GM12878 (cell line): ENCODE results near the gene LCORL. TPM values are rescaled to one million over a fixed set of nuclear protein-coding genes. Genes with fewer than 3 reads are reported as not detected.
"Not testable (repeated sequence)": the region's sequence is repeated elsewhere in the genome, so short reads cannot be mapped to it uniquely, and the experiment has no call there.

Experiments used
- ATAC-seq: fragments of 200-7000 bp; cut with Tn5 transposase; 3 replicates; pipeline ENCODE4 v1.9.1; 2020; ENCODE audit warnings: mild to moderate bottlenecking, moderate library complexity
- BruUV-seq: library from RNA; stranded (reverse); fragments of 400-500 nt; replicated peaks from 2 replicates; lab custom pipeline; 2021; lab: Mats Ljungman, UMichigan
- CTCF ChIA-PET: fragments of 300-600 bp; sonication (Branson Sonifier 250); formaldehyde crosslinking; extraction: SDS; loops from one replicate; lab custom pipeline; 2021; ENCODE audit warnings: inconsistent platforms; lab: Yijun Ruan, JAX
- POLR2A ChIA-PET: fragments of 350-600 bp; formaldehyde crosslinking; extraction: SDS; loops from one replicate; lab custom pipeline; 2021; ENCODE audit warnings: inconsistent platforms; lab: Charles Lee
- RAD21 ChIA-PET: fragments of 300-600 bp; sonication (Branson Sonifier 250); formaldehyde crosslinking; loops from one replicate; lab custom pipeline; 2023; ENCODE audit warnings: antibody characterized with exemption; ENCODE audit not compliant: unreplicated experiment; lab: Charles Lee
- SMC1A ChIA-PET: fragments of 300-600 bp; sonication (Branson Sonifier 250); formaldehyde crosslinking; loops from one replicate; lab custom pipeline; 2023; ENCODE audit not compliant: unreplicated experiment, uncharacterized antibody; lab: Charles Lee
- DNase-seq: peaks from one replicate; pipeline ENCODE4 v3.0.0-alpha.2; 2011; ENCODE audit warnings: low read depth, low spot score
- FAIRE-seq: peaks from 3 replicates; lab custom pipeline; 2011; peaks lifted over from hg19 to GRCh38; lab: Jason Lieb, UNC
- H2AFZ ChIP-seq: 2 replicates; pipeline ENCODE4 v1.6.0; 2011; ENCODE audit warnings: low read depth, low read length, control low read depth; ENCODE audit not compliant: control insufficient read depth
- H3K27ac ChIP-seq: 2 replicates; pipeline ENCODE4 v1.5.1; 2011; ENCODE audit warnings: control low read depth; ENCODE audit not compliant: control insufficient read depth, insufficient read depth
- H3K27me3 ChIP-seq, 2 experiments: replicated peaks in 1 of 2; 2 replicates each; pipeline versions ENCODE4 v1.6.0 to v1.6.1; 2011; ENCODE audit warnings: low read length in 1 of 2; ENCODE audit not compliant: control insufficient read depth in 2 of 2, insufficient read depth in 2 of 2
- H3K36me3 ChIP-seq, 2 experiments: 2 replicates each; pipeline ENCODE4 v1.5.1; 2011; ENCODE audit warnings: low read length in 1 of 2; ENCODE audit not compliant: control insufficient read depth in 2 of 2, insufficient read depth in 2 of 2
- H3K4me1 ChIP-seq: 2 replicates; pipeline ENCODE4 v1.6.1; 2011; ENCODE audit warnings: mild to moderate bottlenecking, low read length, moderate library complexity, mixed read lengths; ENCODE audit not compliant: control insufficient read depth, insufficient read depth
- H3K4me2 ChIP-seq: 2 replicates; pipeline ENCODE4 v1.6.0; 2011; ENCODE audit warnings: control low read depth; ENCODE audit not compliant: control insufficient read depth, insufficient read depth
- H3K4me3 ChIP-seq: fragments of 200-600 bp; sonication (generic); 2 replicates; pipeline ENCODE4 v1.5.1; 2016
- H3K79me2 ChIP-seq: 2 replicates; pipeline ENCODE4 v1.6.0; 2011; ENCODE audit warnings: low read length; ENCODE audit not compliant: control insufficient read depth, insufficient read depth
- H3K9ac ChIP-seq: 2 replicates; pipeline ENCODE4 v1.8.0; 2011; ENCODE audit warnings: low read length, control low read depth, mixed read lengths; ENCODE audit not compliant: control insufficient read depth, insufficient read depth
- H3K9me3 ChIP-seq: replicated peaks from 3 replicates; pipeline ENCODE4 v1.5.1; 2011; ENCODE audit warnings: mild to moderate bottlenecking, low read length; ENCODE audit not compliant: control insufficient read depth, insufficient read depth
- H4K20me1 ChIP-seq: 2 replicates; pipeline ENCODE4 v1.6.0; 2011; ENCODE audit not compliant: control insufficient read depth, insufficient read depth
- BCL11A ChIP-seq: IDR thresholded peaks from 2 replicates; pipeline ENCODE4 v1.6.1; 2011; ENCODE audit warnings: low read depth, low read length
- EP300 ChIP-seq, 2 experiments: fragments of 150-350 bp in 1 of 2; IDR thresholded peaks; 2 replicates each; pipeline ENCODE4 v1.6.1; 2011 to 2012; ENCODE audit warnings: low read depth in 2 of 2, low read length in 2 of 2, borderline replicate concordance in 1 of 2, improper control_type of control experiment in 1 of 2, inconsistent platforms in 1 of 2; ENCODE audit not compliant: control insufficient read depth in 1 of 2
- MLLT1 ChIP-seq: fragments of 450-650 bp; IDR thresholded peaks from 2 replicates; pipeline ENCODE4 v1.6.1; 2016; ENCODE audit warnings: mild to moderate bottlenecking
- MTA3 ChIP-seq: IDR thresholded peaks from 2 replicates; pipeline ENCODE4 v1.6.1; 2012; ENCODE audit warnings: low read length, inconsistent platforms, borderline replicate concordance
- PML ChIP-seq: IDR thresholded peaks from 2 replicates; pipeline ENCODE4 v1.6.1; 2012; ENCODE audit warnings: low read length, inconsistent platforms
- POLR2AphosphoS5 ChIP-seq: IDR thresholded peaks from 2 replicates; pipeline ENCODE4 v1.6.1; 2011; ENCODE audit warnings: mild to moderate bottlenecking, low read length, inconsistent platforms
- RUNX3 ChIP-seq: IDR thresholded peaks from 2 replicates; pipeline ENCODE4 v1.6.1; 2012; ENCODE audit warnings: low read length, inconsistent platforms
- WGBS: methylation state at CpG from one replicate; pipeline ENCODE4 v1.1.6; 2016; ENCODE audit warnings: low lambda C conversion rate; ENCODE audit not compliant: insufficient replicate concordance, insufficient coverage; ENCODE audit errors: missing lambda C conversion rate; 5-methylcytosine and 5-hydroxymethylcytosine counted together
- in situ Hi-C: fragments of 300-500 bp; cut with MboI; formaldehyde crosslinking; loops from 9 replicates; pipeline ENCODE4 v1.14.3; 2018; ENCODE audit warnings: mixed read lengths
- intact Hi-C: fragments of 100-400 bp; cut with micrococcal nuclease; formaldehyde crosslinking; loops from one replicate; pipeline ENCODE4 v1.14.2; 2022; ENCODE audit not compliant: unreplicated experiment
- polyA plus RNA-seq, 11 experiments: library from polyadenylated mRNA; depleted of rRNA in 4 of 11; unstranded in 6 of 11; stranded (reverse) in 5 of 11; fragments of >200 nt; fragmentation: Nextera tagmentation in 4 of 11; fragmentation: Illumina TruSeq in 1 of 11; extraction: Ambion mirVana in 4 of 11; extraction: Trizol in 1 of 11; gene quantifications; 1 replicate in 1 of 11; 2 replicates in 10 of 11; pipeline versions ENCODE4 v1.2.1 to v1.2.3, GENCODE V29; 2011 to 2016; ENCODE audit warnings: inconsistent platforms in 2 of 11, missing spikeins in 2 of 11, low read depth in 1 of 11
- total RNA-seq, 4 experiments: library from RNA; depleted of rRNA in 3 of 4; stranded (reverse); fragments of >200 nt in 3 of 4; fragmentation: Illumina TruSeq in 1 of 4; extraction: Trizol in 1 of 4; gene quantifications; 2 replicates each; pipeline versions ENCODE4 v1.2.1 to v1.2.3, GENCODE V29; 2013 to 2021

The LCORL gene
- total and polyA plus RNA-seq, 10 of the 15 experiments (the other 5 are each of a cell fraction or from before 2014, with no cell fraction given), result 2.2 to 9.8 (median 5.9) TPM

- FAIRE-seq, result no peak
- no TSS peak for BruUV-seq
- Histone ChIP-seq H3K4me1 (no peaks in the 10 kb centered on the region), H2AFZ (no peak overlapping the region), H3K4me2 (no peak overlapping the region), H3K9me3 (no peaks in the 10 kb centered on the region; the same call in 2 of the 3 replicates), H3K79me2 (no peaks in the 10 kb centered on the region), H3K9ac (no peak overlapping the region), H3K27ac (no peak overlapping the region), H3K27me3 (no peaks in the 10 kb centered on the region), H3K4me3 (no peak overlapping the region), H3K36me3 (no peaks in the 10 kb centered on the region), H4K20me1 (no peaks in the 10 kb centered on the region)
- no peak for DNase-seq
- TF ChIP-seq POLR2AphosphoS5 (no peak), MTA3 (no peak), PML (no peak), BCL11A (no peak), MLLT1 (no peak)
- ChIA-PET RAD21 (no interaction called here), CTCF (interaction anchor here (0.6 to 1.2 kb wide), 2 partner anchors 209 to 224 kb away, joined by 3 read pairs; no protein-coding TSS in a partner anchor), SMC1A (interaction anchor here (1.0 to 1.7 kb wide), 2 partner anchors 16 to 59 kb away, joined by 3 to 4 read pairs; no protein-coding TSS in a partner anchor), POLR2A (no interaction called here)
- intact Hi-C loops (no loop called here), in situ Hi-C loops (no loop called here)
- no peak for ATAC-seq
- 64% methylated on average over 2 of the region's 2 CpGs for WGBS
These were observed 19.6 kb upstream of the LCORL start for GRCh38 chr4:18041114-18041513.

- Histone ChIP-seq H3K36me3 (no peaks in the 10 kb centered on the region), H2AFZ (no peak overlapping the region), H3K79me2 (no peaks in the 10 kb centered on the region), H4K20me1 (no peaks in the 10 kb centered on the region), H3K27ac (no peak overlapping the region), H3K4me3 (no peak overlapping the region), H3K9ac (no peak overlapping the region), H3K4me1 (no peaks in the 10 kb centered on the region), H3K9me3 (no peaks in the 10 kb centered on the region; the same call in 2 of the 3 replicates), H3K27me3 (no peaks in the 10 kb centered on the region), H3K4me2 (no peak overlapping the region)
- no peak for DNase-seq
- TF ChIP-seq RUNX3, result peak; percentile 58
- no peak for TF ChIP-seq EP300 (IDR thresholded peaks at IDR 0.05; ENCODE audit: borderline replicate concordance in 1 of 2, control insufficient read depth in 1 of 2, low read depth in 2 of 2, low read length in 2 of 2)
- 77% methylated on average over 2 of the region's 2 CpGs for WGBS
- in situ Hi-C loops, result no loop called here
- ChIA-PET SMC1A (no interaction called here), RAD21 (no interaction called here), CTCF (no interaction called here), POLR2A (no interaction called here)
- BruUV-seq, result no TSS peak
- intact Hi-C loops, result no loop called here
- no peak for ATAC-seq
- peak; percentile 52 for FAIRE-seq
These were observed 17.6 kb upstream of the LCORL start for GRCh38 chr4:18039113-18039512.

GRCh38 chr4:18036369-18036768, 14.8 kb upstream of the LCORL start:
- in situ Hi-C loops, H3K4me1 ChIP-seq, H4K20me1 ChIP-seq, DNase-seq, FAIRE-seq, H3K4me2 ChIP-seq, H3K9me3 ChIP-seq, ATAC-seq, H3K79me2 ChIP-seq, intact Hi-C loops, H3K4me3 ChIP-seq, H2AFZ ChIP-seq, H3K27me3 ChIP-seq, H3K9ac ChIP-seq, CTCF ChIA-PET, BruUV-seq, RAD21 ChIA-PET, H3K36me3 ChIP-seq, H3K27ac ChIP-seq: not testable (repeated sequence)
- WGBS, result 56% methylated on average over 9 of the region's 10 CpGs
- ChIA-PET SMC1A (interaction anchor here (1.1 kb wide), 1 partner anchor 9 kb away, joined by 3 read pairs; no protein-coding TSS in a partner anchor), POLR2A (interaction anchor here (0.5 kb wide), 1 partner anchor 23 kb away, joined by 4 read pairs; no protein-coding TSS in a partner anchor)
